ENCODE results near the gene YY1.
A peak's percentile ranks its signal among the peaks of the same experiment; 100 is the strongest.
"Not testable (repeated sequence)": the region's sequence is repeated elsewhere in the genome, so short reads cannot be mapped to it uniquely, and the experiment has no call there.

The YY1 gene

DNA sequence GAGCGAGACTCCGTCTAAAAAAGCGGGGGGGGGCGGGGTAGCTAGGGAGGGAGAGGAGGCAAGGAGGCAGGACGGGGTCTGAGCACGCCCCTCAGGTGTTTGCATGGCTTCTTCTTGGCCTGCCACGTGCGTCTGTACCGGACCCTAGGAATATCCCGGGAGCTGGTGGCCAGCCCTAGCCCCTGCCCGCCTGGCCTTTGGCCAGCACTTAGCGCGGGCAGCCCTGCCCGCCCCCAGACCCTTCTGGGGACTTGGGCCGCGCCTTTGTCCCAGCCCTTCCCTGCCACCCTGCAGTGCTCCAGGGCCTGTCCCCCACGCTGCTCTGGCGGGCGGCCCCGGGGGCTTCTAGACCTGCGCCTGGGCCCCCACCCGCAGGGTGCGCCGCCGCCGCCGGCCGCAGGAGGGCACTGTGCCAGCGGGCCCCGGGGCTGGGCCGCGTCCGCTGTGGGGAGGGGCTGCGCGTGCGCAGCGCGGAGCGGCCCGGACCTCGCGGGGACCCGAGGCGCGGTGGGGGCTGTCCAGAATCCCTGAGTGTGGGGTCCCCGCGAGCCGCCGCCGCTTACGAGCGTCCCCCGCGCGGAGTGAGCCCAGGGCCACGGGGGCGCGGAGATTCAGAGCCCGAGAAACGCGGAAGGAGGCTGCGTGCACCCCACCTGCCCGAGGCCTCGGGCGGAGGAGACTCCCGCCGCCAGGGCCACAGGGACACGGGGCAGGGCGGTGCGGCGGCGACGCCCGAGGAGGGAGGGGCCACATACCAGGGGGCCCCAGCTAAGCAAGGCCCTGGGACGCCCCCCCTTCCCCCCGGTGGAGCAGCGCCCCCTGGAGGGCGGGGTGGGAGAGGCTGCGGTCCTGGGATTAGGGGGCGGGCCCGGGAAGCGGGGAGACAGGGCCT, 46.3 kb downstream of the YY1 start:
- DNase-seq: no peak

DNA sequence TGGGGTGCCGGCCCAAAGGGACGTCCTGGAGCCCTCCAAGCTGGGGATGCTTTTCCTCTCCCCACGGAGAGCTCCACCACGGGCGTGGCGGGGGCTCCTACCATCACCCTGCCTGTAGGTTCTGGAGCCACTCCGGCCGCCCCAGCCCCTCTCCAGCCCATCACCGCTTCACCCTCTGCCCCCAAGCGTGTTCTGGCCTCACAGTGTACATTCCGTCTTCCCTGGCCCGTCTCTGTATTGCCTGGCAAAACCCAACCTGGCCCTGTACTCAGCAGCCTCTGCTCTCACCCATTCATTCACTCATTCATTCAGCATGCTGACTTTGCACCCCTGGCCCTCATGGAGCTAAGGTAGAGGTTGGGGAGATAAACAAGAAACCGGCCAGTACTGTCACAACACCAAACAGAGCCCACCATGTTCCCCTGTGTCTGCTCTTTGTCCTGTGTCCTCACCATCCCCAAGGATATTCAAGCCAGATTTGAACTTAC, 47.0 kb downstream of the YY1 start:
- DNase-seq: no peak

DNA sequence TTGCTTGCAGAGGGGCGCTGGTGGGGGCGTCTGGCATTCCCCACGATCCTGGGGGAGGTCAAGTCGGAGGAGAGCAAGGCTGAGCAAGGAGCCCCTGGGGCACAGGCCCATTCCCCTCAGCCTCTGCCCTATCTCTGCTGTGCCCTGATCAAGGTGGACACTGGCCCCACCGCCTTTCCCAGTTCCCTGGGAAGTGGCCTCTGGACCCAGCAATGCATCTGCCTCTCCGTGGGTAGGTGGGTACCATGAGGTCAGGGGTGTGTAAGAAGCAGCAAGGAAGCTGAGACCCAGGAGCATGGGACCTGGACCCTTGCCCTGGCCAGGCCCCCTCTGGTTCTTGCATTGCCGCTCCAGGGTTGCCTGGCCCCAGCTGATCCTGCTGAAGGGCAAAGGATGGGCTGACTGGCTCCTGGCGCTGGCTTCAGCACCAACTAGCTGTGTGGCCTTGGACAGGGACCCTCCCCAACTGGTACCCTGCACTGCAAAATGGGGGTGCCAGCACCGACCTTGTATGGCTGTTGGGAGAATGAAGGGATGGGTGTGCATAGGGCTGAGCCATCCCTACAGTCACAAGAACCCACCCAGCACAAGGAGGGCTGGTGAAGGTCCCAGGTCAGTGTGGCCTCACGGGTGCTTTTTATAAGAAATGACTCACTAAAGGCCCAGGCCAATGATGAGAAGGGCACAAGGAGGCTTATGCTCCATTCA, 47.7 kb downstream of the YY1 start:
- no peak for DNase-seq

DNA sequence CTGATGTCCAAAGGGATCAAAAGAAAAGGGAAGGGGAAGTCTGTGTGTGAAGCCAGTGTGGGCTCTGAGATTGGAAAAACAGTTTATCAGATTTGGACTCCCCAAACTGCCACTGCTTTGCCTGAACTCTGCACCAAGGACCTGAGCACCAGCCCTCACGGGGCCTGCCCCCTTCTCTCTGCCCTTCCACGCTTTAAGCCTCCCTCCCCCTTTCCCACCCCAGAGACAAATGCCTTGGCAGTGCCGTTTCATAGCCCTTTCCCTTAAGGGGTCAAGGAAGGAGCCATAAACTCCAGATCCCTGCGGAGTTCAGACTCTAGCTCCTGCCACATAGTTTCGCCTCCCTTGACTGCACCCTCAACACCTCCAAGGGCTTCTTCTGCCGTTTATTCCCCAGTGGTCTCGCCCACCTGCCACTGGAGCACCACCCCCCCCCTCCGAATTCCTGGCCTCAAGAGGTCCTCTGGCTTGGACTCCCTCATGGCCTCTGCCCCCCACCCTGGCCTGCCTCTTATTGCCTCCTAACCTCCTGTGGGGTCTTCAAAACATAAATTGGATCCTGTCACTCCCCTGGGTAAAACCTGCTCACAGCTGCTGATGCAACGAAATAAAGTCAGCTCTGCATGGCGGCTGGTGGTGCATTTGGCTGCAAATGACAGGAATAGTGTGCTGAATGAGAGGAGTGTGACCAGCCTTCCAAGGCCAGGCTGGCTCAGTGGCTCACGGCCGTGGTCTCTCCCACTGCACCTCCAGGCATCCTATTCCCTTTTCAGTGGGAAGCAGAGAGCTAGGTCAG, 48.5 kb downstream of the YY1 start:
- DNase-seq: no peak

DNA sequence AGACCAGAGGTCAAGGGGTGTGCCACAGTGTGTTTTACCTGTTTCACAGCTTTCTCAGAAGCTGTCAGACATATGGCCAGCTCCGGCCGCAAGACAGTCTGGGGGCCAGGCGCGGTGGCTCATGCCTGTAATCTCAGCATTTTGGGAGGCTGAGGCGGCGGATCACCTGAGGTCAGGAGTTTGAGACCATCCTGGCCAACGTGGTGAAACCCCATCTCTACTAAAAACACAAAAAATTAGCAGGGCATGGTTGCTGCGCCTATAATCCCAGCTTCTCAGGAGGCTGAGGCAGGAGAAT, 49.0 kb downstream of the YY1 start:
- DNase-seq: not testable (repeated sequence)

DNA sequence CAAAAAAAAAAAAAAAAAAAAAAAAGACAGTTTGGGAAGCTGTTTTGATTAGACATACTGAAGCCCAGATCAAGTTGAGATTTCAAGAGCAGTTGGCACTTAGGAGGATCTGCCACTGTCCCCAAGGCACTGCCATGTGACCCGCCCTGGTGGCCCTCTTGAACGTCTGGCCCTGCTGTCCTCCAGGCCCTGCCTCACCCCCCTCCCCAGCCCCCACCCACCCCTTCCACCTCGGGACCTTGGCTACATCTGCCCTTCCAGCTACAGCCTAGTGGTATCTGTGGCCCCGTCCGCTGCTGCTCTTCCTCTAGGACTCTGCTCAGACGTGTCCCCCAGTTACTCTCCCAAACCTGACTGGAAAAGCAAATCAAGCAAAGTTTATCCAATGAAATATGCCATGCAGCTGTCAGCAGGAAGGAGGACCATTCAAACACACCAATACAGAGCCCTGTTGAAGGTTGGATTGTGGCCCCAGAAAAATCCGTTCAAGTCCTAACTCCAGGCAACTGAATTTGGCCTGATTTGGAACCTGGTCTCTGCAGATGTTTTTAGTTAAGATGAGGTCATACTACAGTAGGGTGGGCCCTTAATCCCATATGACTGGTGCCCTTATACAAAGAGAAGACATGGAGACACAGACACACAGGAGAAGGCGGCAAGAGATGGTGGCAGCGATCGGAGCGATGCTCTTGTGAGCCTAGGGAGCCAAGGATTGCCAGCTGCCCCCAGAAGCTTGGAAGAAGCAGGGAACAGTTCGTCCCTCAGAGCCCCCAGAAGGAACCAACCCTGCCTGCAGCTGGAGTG, 49.6 kb downstream of the YY1 start:
- DNase-seq: peak; percentile 69

DNA sequence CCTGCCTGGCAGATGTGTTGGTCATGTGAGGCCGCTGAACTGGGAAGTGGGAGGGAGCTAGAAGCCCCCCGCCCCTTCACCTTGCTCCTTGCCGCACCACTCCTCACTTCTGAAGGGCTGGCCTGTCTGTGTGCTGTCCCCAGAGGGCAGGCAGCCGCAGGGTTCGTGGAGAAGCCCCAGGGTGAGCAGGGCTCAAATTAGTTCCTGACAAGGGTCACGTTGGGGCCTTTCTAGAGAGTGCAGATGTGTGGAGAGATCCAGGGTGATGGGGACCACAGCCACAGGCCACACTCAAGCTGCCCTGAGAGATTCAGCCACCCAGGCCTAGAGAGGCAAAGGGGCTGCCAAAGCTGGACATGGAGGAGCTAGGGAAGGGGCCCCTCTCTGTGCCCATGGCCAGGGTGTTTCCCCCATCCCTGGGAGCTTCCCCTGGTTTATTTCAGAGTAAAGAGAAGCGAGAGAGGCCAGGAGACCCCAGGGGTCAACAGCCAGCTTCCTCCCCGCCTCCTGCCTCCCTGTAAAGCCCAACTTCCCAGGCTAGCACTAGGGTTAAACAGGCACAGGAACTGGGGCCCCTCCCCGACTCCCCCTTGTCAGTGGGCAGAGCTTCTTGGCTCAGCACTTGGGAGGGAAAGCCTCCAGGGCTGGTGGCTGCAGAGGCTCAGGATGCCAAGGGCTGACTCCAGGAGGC, 51.1 kb downstream of the YY1 start:
- DNase-seq: no peak

DNA sequence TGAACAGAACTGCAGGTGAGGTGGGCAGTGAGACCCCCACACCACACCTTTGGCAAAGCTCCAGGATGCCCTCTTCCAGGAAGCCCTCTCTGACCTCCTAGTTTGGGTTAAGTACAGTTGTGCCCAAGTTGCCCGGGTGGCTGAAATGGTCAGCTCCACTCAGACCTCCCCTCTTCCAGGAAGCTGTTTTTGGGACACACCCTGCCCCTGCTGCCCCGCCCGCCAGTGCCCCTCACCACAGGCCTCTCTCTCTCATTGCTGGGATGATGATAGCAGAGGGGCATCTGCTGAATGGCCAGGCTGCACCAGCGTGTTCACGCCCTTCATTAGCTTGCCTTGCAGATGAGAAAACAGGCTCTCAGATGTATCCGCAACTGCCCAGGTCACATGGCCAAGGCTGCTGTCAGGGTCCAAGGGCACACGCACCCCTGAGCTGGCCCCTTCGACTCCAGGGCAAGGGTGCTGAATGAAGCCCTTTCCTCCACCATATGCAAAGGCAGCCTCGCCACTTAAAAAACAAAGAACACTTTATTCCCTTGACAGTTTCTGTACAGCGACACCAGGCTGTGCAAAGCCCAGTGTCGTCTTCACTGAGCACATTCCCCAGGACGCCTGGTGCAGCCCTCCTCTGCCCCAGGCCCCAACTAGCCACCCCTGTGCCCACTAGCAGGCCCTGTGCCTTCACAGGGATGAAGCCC, 51.8 kb downstream of the YY1 start:
- no peak for DNase-seq

DNA sequence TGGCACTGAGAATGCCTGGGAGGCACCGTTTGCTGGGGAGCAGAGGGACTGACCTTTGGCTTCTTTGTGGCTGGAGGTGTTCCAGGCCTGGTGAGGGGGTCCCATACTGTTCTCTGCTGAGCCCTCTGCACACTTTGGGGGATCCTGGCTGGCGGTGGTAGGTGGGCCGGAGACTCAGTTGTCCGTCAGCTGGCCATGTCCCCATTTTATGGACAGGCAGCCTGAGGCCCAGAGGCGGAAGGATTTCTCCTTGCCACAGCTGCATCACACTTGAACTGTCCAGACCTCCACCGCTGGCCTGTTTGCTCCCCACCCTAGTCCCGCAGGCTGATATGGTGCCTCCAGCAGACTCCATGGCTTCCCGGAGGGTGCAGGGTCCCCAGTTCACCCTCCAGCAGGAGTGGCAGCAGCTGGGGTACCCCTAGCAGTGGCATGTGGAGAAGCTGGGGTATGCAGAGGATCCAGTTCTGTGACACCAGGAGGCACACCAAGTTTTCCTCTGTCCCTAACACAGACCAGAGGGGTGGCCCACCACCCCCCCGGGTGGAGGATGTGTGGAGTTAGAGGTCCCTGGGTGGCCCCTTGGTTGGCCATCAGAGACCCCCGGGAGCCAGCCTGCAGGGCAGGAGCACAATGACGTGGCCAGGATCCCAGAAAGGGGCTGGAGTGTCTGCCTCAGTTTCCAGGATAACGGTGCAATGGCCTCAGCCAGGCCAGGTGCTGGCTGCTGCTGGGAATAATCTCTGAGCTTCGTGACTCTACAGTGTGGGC, 52.5 kb downstream of the YY1 start:
- no peak for DNase-seq

DNA sequence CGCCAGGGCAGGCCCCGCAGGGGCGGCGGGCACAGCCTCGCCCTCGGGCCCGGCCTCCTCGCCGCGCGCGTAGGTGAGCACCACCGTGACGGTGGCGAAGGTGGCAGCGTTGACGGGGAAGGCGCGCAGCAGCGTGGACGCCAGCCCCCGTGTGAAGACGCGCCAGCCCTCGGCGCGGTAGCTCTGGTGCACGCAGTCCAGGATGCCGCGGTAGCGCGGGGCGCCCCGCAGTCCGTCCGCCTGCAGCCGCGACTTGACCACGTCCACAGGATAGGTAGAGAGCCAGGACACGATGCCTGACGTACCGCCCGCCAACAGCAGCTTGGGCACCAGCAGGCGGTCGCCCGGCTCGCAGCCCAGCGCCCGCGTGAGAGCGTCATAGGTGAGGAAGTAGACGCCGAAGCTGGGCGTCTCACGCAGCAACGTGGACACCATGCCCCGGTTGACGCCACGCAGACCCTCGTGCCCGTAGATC, 53.4 kb downstream of the YY1 start:
- no peak for DNase-seq

DNA sequence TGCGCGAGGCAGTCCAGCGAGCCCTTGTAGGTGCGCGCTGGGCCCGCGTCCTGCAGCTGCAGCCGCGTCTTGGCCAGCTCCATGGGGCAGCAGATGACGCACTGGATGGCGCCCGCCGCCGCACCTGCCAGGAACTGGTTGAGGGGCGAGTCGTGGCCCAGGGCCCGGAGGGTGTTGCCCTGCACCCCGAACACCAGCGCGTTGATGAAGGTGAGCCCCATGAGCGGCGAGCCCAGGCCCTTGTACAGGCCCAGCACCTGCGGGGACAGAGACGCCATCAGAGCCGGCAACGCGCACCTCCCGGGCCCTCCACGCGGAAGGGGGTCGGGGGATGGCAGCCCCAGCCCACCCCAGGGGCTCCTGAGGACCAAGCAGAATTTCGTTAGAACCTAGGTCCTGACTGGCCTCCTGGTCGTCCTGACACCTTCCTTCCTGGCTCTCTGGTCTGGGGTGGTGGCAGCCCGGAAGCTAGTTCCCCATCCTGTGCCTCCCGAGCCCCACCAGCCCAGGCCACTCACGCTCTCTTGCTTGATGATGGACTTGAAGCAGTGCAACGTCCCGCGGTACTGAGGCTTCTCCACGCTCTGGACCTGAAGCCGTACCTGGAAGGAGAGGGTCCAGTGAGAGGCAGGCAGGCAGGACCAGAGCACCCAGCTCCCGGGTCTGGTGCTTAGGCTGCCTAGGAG, 54.0 kb downstream of the YY1 start:
- no peak for DNase-seq

DNA sequence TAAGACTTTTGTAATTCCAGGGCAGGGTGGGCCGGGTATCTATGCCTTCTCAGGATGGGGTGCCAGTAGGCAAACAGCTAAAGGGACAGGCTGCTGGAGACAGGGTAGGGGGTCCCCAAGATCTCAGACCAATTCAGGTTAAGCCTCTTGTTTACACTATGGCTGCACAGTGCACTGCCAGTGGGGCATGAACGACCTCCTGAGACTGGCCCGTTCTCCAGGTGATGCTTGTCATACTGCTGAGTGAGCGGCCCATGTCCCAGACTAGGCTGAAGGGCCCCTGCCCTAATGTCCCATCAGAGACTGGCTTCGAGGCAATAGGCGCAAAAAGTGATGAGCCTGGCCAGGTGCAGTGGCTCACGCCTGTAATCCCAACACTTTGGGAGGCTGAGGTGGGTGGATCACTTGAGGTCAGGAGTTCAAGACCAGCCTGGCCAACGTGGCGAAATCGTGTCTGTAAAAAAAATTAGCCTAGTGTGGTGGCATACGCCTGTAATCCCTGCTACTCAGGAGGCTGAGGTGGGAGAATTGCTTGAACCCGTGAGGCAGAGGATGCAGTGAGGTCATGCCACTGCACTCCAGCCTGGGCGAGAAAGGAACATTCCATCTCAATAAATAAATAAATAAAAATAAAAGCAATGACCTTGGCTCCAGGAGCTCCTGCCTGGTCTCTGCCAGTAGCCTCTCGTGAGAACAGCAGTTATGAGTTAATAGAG, 54.7 kb downstream of the YY1 start:
- DNase-seq: no peak

DNA sequence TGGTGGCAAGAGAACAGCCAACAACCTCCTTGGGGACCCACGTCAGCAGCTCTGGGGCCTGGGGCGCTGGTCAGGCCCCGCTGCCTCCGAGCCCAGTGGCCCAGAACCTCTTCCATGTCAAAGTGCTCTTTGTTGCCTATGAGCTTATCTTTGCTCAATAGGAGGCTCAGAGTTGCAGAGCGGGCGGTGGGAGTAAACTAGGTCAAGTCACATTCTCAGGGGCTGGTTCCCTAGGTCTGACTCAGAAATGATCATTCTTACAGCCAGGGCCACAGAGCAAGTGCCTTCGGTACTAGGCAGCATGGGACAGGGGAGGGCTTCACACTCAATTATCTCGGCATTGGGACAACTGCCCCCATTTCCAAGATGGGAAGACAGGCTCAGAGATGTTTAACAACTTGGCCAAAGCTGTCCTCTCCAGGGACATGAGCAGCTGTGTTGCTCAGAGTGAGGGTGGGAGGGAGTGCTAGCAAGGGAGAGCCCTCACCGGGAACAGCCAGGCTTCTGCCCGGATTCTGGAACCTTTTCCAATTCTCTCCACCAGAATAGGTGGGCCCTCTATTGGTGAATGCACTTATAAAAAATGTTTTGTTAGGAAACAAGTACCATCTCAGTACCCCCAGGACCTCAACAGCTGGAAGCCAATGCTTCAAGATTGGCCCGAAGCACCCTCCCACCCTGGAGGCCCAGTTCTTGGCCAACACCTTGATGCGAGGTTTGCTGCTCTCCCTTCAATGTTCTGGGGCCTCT, 55.4 kb downstream of the YY1 start:
- DNase-seq: no peak

DNA sequence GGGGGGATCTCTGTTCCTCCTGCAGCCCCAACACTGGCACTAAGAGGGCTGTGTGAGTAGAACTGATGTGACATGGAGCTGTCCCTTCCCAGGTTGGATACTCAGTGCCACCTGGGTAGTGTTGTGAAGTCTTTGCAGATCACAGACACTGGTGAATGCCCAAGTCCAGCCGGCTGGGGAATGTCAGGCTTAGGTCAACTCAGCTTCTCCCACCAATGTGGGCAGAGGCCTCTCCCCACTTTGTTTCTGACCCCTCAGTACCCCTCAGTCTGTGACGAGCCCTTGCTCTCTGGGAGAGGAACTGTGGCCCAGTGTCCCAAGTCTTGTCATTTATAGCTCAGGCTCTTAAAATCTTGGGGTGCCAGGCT, 56.0 kb downstream of the YY1 start:
- no peak for DNase-seq

DNA sequence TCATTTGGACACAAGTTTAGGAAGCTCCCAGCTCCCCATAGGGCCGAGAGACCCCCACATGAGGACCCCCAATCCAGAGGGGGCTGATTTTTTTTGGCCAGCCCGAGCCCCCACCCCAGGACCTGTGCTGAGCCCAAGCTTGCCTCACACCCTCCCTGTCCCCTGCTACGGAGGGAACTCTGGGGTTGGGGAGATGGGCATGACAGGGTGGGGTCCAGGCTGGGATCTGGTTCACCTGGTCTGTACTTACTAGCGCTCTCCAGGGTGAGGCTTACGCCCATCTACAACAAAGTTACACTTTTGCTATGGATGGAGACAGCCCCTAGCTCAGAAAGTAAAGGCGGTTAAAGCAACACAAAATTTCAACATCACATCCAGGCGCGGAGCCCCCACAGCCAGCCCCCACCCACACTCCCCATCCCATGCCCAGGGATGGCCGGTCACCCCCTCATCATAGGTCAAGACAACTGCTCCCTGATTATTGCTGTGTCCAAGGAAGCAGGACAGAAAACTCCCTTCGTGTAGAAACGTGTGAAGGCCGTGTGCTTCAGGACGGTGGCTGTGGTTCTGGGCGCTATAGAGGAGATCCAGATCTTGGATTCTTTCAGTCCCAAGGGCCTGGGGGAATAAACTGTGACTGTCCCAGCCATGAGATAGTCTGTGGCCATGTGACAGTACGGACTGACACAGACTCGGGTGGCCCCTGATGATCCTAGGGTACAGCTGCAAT, 56.6 kb downstream of the YY1 start:
- no peak for DNase-seq

DNA sequence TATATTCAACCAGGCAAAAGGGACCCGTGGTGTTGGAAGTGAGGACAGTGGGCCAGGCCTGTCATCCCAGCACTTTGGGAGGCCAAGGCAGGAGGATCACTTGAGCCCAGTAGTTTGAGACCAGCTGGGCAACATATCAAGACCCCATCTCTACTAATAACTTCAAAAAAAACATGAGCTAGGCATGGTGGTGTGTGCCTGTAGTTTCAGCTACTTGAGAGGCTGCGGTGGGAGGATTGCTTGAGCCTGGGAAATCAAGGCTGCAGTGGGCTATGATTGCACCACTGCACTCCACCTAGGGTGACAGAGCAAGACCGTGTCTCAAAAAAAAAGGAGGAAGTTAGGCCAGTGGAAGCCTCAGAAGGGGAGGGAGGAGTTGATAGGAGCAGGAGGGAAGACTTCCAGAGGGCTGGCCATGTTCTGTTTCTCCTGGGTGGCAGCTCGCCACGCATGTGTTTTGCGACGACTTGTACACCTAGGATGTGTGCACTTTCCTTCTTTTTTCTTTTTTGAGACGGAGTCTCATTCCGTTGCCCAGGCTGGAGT, 57.2 kb downstream of the YY1 start:
- DNase-seq: no peak

DNA sequence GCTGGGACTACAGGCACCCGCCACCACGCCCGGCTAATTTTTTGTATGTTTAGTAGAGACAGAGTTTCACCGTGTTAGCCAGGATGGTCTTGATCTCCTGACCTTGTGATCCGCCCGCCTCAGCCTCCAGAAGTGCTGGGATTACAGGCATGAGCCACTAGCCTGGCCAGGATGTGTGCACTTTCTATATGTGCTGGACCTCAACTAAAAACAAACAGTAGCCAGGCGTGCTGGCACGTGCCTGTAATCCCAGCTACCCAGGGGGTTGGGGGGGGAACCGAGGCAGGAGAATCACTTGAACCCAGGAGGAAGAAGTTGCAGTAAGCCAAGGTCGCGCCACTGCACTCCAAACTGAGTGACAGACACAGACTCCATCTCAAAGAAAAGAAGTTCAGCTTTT, 57.8 kb downstream of the YY1 start:
- not testable (repeated sequence) for DNase-seq

Measured in NCI-H524 treated with DMSO at 0.1 percent for 48 hours (cell line).